Measurements from ENCODE around the gene ZNF500.

The ZNF500 gene

DNA sequence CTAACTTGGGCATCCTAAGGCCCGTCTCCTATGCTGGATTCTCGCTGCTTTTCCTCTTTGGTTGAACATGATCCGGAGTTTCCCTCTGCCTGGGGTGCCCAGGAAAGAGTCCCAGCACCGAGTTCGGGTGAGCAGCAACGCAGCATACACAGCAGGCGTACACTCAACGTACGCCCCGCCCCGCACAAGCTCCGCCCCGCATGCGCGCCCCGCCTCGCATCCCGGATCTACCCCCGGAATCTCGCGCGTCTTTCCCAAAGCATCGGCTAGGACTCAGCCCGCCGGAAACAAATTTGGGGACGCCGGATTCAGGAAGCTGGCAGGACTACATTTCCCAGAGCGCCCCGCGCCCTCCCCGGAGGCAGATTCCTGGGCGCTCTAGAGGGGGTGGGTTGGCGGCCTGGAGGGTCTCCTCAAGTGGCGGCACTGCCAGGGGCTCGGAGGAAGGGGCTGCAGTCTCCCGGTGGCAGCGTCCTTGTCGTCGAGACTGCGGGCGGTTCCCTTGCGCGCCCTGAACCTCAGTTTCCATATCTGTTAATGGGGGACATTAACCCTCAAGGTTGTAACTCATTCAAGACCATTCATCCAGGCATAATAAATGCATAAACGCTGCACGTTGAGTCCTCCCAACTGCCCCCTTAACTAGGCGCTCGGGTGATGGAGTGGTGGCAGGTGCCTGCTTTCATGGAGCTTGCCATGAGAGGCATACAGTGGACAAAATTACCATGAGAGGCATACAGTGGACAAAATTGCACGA lies 1.8 kb upstream of the ZNF500 start:
- peak; percentile 89 for DNase-seq

- peak; percentile 27 for DNase-seq
Observed at GRCh38 chr16:4767872-4768548, 1.0 kb upstream of the ZNF500 start.

DNA sequence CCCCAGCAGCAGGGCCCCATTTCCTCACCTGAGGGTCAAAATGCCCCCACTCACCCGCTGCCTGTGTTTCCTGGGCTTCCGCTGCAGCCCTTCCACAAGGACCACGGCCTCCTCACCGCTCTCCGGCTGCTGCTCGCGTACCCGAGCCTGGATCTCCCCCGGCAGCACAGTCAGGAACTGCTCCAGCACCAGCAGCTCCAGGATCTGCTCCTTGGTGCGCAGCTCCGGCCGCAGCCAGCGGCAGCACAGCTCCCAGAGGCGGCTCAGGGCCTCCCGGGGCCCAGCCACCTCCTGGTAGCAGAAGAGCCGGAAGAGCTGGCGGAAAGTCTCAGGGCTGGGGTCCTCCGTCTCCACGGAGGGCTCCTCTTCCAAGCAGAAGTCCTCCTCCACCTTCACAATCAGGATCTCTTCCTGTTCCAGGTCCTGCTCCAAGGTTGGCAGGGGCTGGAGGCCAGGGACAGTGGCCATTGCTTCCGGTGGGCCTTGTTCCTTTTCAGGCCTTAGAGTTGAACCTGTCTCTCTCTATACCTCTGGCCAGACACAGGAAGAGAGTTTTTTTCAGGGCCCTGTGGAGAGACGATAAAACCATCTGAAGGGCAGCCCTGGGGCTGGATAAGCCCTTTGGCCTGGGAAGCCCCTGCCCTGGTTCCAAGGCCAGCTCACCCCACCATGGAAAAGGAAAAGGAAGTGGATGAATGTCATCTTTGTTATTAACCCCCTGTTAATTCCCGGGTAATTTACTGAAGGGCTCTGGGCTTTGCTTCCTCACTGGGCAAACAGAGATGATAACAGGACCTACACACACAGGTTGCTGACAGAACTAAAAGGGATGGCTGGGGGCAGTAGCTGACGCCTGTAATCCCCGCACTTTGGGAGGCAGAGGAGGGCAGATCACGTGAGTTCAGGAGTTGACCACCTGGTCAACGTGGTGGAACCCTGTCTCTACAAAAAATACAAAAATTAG lies 1.2 kb downstream of the ZNF500 start:
- DNase-seq = no peak

- DNase-seq = no peak
Observed at GRCh38 chr16:4763791-4764190, 3.2 kb downstream of the ZNF500 start.

DNA sequence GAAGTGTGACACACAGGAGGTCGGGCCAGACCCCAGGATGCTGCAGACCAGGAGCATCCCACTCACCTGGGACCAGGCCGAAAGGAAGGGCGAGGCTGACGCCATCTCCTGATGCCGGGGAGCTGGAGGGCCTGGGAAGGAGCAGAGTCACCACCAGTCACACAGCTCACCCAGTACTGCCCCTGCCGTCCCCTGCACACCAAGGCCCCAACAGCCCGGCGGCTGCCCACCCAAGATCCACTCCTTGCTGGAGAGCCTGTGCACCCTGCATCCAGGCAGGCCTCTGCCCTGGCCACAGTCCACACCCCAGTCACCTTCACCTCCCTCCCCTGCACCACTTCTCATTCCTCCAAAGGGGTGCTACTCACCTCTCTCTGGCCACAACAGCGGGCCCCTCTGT lies 4.8 kb downstream of the ZNF500 start:
- DNase-seq = no peak

- no peak for DNase-seq
Observed at GRCh38 chr16:4760221-4760910, 6.6 kb downstream of the ZNF500 start.

GRCh38 chr16:4755687-4756086 lies 11.3 kb downstream of the ZNF500 start:
- DNase-seq = no peak

DNA sequence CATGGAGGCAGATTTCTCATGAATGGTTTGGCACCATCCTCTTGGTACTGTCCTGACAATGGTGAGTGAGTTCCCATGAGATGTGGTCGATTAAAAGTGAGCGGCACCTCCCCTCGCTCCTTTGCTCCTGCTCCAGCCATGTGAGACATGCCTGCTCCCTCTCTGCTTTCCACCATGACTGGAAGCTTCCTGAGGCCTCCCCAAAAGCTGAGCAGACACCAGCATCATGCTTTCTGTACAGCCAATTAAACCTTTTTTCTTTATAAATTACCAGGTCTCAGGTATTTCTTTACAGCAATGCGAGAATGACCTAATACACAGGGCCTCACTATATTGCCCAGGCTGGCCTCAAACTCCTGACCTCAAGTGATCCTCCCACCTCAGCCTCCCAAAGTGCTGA lies 12.1 kb downstream of the ZNF500 start:
- DNase-seq = no peak

GRCh38 chr16:4753227-4753626 lies 13.7 kb downstream of the ZNF500 start:
- DNase-seq = no peak

DNA sequence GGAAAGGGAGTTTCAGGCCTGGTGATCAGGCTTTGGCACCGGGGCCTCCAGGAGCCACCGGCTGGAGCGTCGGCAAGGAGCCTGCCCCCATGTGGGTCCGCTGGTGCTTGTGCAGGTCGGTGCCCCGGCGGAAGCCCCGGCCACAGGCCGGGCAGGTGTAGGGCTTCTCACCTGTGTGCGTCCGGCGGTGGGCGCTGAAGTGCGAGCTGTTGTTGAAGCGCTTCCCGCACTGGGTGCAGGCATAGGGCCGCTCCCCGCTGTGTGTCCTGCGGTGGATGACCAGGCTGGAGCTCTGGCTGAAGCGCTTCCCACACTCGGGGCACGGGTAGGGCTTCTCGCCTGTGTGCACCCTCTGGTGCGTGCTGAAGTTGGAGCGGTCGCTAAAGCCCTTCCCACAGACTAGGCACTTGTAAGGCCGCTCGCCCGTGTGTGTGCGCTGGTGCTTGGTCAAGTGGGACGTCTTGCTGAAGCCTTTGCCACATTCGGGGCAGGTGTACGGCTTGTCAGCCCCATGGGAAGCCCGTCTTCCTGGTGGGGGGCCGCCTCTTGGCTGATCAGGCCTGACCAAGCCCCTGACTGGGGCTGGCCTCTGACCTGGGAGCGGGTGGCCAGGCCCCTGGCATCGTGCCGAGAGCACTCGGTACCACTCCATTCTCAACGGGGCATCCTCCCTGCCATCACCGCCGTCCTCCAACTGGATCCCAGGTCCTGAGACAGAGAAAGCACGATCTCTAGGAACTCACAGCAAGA lies 14.4 kb downstream of the ZNF500 start:
- no peak for DNase-seq

DNA sequence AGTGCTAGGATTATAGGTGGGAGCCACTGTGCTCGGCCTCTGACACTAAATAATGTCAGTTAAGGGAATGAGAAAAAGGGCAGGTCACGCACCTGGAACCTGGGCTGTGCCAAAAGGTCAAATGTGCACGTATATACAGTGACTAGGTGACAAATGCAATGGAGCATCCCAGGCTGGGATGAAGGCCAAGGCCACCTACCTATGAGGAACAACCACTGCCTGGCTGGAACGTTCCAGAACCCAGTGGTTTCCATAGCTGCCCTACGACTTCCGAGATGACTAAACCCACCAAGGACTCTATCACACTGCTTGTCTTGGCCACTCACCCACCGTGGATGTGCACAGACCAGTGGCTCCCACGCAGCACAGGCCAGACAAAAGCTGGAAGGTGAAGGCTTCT lies 16.1 kb downstream of the ZNF500 start:
- DNase-seq = no peak

- DNase-seq = no peak
Observed at GRCh38 chr16:4749700-4750257, 17.2 kb downstream of the ZNF500 start.

- DNase-seq = no peak
Observed at GRCh38 chr16:4748682-4749411, 18.1 kb downstream of the ZNF500 start.

DNA sequence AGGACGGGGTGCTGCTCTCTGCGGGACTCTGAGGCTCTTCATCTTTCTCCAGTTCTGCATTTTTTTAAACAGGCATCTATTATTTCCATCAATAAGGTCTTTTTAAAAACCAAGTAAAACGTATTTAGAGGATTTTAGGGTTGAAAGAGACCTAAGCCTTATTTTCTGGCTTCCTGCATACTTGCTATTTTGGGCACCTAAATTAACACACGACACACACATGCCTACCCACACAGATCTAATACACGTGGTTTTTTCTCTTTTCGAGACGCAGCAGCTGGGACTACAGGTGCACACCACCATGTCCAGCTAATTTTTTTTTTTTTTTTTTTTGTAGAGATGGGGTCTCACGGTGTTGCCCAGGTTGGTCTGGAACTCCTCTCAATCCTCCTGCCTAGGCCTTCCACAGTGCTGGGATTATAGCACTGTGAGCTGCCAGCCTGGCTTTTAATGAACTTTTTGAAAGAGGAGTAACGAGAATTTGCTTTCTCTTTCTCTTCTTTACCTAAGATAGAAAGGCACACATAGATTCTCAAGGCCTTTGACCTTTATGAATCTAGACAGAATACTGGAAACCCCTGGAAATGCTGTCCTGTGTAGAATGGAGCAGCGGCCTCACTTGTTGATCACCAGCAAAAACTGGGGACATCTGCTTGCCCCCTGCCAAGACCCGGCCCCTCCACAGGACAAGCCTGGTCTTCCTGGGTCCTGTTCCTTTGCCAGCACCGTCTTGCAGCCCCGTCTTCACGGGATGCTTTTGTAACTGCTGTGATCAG lies 18.9 kb downstream of the ZNF500 start:
- no peak for DNase-seq

DNA sequence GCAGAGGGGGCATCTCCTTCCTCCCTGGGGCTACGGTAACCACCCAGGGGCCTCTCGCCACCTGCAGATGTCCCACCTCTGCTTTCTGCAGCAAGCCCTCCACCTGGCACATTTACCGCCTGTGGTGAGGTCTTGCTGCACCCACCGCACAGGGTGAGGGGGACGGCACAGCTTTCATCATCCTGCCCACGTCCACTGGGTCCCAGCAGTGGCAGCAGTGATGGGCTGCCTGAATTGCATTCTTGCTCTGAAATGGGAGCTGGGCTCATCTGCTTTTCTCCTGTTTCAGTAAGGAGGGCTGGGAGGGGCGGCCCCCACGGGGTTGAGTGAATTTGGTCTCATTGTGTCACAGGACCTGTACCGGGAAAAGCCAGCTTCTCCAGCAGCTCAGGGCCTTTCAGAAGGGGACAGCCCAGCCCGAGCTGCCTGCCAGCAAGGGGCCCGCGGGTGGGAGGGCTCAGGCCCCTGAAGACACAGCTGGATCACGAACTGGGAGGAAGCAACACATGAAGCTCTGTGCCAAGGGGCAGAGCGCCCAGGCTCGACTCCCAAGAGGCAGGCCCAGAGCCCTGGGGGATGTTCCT lies 19.9 kb downstream of the ZNF500 start:
- no peak for DNase-seq

- no peak for DNase-seq
Observed at GRCh38 chr16:4746215-4746614, 20.7 kb downstream of the ZNF500 start.

- no peak for DNase-seq
Observed at GRCh38 chr16:4745274-4745569, 21.7 kb downstream of the ZNF500 start.

DNA sequence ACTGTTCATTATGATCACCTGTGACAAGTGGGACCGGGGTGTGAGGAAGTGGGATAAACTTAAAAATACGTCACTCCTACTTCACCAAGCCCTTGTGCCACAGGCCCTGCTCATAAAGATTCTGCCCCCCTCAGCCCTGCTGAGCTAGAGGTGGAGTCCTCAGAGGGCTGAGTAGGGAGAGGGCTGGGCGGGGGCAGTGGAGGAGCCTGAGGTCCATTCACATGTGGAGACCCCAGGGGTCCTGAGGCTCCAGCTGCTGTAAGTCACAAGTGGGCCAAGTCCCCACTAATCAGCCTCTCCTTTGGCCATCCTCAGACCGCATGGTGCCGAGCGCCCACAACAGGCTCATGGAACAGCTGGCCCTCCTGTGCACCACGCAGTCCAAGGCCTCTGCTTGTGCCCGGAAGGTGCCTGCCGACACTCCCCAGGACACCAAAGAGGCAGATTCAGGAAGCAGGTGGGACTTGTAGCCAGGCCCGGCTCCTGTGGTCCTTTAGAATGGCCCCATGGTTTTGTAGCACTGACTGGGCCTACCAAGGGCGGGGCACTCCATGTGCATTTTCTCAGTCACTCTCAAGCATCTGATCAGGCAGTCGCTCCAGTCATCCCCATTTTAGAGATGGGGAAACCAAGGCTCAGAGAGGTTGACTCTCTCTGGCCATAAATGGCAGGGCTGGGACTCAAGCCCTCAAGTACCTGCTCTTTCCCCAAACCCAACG lies 22.2 kb downstream of the ZNF500 start:
- DNase-seq = no peak

DNA sequence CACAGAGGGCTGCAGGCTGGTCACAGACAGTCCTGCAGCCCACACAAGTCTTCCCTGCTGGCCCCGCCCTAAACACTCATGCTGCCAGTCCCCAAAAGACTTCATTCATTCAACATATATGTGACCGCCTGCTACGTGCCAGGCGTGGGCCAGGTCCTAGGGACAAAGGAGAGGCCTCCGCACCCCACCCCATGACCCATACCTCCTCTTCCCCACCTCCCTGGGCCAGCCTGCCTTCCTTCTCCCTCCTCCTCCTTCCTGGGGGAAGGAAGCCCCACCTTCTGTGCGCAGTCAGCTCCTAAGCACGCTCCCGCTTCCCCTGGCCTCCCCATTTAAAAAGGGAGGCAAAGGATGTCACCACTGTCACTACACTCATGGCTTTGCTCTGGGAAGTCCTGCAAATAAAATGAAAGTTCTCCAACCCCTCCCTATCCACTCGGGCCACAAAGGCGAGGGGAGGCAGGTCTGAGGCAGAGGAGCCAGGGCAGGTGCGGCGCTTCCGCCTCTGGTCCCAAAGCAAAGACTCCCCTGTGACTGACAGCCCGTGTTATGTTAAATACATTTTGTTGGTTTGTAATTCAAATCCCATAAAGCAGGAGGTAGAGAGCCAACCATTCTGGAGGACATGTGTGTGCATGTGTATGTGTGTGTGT lies 23.6 kb downstream of the ZNF500 start:
- no peak for DNase-seq

Data from CD4-positive, alpha-beta T cell treated with Interleukin-12 subunit alpha and Interleukin-12 subunit beta, for 1 hour (primary cell).